NCI-H82 treated with DMSO at 0.1 percent for 48 hours (cell line): ENCODE measurements around the gene OR51A2.
"Not testable (repeated sequence)": the region's sequence is repeated elsewhere in the genome, so short reads cannot be mapped to it uniquely, and the experiment has no call there.

Source experiments
- DNase-seq: peaks from one replicate; lab custom pipeline; 2025; ENCODE audit not compliant: unreplicated experiment; lab: John Stamatoyannopoulos, UW

The OR51A2 gene

GRCh38 chr11:4955613-4956012 is at the start of gene OR51A2:
Gene OR51A2, minus strand, starts transcription at chr11:4955713. Its CDS starts 0 bp downstream, at chr11:4955713.
- DNase-seq: not testable (repeated sequence)

DNA sequence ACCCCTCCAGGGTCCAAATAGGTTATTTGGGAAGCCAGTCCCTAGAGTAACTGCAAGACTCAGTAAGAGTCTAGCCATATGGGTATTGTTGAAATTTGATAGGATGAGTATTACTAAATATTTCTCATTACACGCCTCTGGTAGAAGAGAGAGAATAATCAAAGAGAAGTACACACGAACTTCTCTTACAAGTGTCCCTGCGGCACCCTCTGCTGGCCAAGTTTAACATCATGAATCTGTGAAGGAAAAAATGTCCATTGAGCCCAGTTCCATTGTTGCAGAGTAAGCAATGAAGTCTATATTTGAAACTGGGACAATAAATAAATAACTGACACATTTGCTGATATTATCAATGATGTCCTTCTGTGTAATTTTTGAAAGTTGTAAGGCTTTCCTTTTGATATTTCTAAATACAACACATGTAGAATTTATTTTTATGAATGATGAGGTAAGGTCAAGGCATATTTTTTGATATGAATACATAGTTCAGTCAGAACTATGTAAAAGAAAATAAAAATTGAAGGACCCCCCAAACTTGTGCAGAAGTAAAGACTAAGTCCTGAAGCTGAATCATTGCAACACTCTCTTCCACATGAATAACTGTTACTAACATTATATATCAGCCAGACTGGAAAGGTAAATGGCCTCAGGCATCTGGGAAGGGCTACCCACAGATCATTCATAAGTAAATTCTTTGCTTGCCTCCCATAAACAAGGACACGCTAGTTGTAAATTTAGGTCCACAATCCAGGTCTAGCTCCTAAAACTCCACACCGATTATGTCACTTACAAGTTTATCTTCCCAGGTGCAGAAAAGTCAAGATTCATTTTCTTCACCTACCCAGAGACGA is 49.1 kb upstream of the OR51A2 start:
- DNase-seq: no peak

DNA sequence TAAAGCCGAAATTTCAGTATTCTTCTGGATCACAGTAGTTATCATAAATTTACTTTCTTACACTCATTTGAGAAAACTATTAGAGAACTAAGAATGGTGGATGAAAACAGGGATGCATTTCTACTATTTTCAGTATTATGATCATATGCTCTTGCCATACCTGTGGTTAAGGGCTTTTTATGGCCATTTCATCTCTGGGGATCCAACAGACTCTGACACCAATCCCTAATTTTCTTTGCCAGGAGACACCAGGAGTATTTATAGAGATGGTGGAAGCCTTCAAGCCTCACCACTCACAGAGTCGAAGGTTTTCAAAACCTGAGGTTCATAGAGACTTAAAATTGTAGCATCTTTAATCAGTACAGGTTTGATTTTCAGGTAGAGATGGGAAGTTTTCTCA is 39.0 kb upstream of the OR51A2 start, which contains the start of gene OR51L1:
Gene OR51L1, plus strand, starts transcription at position 301 of the 400 bp plus-strand sequence. CDS start 4,132 bp downstream, outside the sequence.
- DNase-seq: no peak

GRCh38 chr11:4991060-4991459 is 35.5 kb upstream of the OR51A2 start:
- DNase-seq: no peak

DNA sequence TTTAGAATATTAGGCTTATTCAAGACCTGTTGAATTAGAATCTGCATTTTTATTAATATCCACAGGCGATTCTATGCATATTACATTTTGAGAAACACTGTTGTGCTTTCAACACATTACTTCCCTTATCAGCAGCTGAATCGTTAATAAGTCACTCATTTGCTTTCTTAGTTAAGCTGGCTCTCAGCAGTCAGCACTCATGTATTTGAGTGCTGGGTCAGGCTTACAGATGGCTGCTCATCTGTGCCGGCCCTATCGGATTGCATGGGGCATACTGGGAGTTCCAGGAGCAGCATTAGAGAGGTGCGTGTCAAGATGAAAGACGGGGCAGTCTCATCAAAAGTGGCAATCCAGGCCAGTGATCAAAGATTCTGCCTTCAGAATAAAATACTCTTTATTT is 28.3 kb upstream of the OR51A2 start:
- peak; percentile 40 for DNase-seq

DNA sequence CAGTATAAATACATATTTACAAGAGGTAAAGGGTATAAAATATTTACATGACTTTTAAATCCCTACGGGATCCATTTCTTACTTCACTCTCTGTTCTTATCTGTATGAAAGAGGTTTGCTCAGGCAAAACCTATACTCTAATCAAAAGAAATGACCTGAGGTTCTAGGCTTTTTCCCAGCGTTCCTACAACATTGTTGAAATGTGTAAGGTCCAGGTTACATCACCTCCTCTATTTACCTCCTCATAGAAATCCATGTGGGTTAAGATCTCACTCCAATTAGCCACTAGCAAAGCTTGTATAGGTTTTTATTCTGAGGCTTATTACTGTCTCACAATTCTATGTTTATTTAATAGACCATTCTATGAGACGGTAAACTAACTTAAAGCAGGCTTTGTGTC is 27.2 kb upstream of the OR51A2 start:
- no peak for DNase-seq

DNA sequence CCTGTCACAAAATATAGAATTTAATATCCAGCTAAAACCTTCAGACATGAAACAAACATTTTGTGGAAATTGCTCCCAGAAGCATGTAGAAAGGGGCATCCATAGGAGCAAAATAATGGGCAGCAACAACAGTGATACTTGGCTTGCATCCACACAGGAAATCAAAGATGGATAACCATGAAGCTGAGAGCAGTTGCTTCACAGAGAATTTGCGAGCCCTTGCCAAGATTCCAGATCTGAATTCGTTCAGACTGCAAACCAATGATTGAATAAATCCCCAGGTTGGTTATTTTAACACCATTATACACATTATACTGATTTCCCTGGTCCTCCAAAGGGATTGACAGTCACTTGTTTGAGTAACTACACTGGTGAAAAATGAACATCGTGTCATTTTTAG is 23.5 kb upstream of the OR51A2 start:
- no peak for DNase-seq

DNA sequence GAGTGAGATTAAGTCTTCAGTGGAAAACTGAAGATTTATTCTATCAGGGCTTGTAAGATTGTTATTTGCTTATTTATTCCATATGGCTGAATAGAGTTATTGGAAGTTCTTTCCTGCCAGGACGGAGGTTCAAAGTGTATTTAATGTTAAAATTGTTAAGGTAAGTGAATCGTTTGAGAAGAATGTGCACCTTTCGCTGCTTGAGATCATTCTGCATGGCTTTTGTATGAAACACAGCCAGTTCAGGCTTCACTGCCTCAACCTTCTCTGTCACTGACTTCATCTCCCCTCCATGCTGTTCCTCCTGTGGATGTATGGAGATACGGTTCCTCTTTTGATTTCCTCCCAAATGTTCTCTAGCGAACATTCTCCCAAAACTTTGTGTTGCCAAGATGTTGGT is 19.9 kb upstream of the OR51A2 start:
- no peak for DNase-seq

DNA sequence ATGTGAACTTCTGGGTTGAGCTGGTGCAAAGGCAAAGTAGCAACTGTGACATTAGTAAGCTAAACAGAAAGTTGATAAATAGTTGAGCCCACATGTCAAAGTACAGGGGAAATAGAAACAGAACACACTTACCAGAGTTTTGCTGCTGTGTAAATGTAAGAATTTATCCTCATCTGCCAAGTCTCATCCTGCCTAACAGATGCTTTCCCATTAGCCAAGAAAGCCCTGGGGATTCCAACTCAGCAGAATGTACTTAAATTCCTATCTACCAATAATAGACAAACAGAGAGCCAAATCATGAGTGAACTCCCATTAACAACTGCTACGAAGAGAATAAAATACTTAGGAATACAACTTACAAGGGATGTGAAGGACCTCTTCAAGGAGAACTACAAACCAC is 7.3 kb upstream of the OR51A2 start:
- DNase-seq: no peak

DNA sequence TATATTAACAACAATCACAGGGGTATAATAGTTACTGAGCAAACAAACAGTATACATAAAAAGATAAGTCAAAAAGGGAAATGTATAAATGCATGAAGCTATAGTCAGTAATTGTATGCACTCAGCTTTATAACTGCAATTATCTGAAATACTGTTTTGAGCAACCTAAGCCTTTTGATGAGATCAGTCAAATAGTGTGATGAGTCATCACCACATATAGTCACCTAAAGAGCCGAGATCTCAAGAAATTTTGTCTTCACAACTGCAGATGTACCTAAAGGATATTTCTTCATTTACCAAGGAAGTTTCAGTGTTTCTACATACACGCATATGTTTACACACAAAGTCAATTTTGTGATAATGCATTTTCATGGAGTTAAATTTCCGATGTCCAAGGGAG is 5.4 kb upstream of the OR51A2 start:
- no peak for DNase-seq

DNA sequence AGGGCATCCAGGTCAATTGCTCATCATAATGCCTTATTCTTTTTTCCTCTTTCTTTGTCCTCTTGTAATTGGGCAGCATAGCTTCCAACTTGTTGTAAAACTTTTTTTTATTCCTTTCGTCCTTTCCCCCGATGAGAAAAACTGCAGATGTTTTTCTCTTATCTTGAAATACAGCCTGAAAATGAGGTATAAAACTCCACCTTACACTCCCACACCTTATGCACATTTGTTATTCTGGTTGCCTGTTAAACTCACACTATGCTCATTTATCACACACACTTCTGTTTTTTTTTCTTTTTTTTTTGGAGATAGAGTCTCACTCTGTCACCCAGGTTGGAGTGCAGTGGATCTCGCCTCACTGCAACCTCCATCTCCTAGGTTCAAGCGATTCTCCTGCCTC is 1.9 kb upstream of the OR51A2 start:
- no peak for DNase-seq

DNA sequence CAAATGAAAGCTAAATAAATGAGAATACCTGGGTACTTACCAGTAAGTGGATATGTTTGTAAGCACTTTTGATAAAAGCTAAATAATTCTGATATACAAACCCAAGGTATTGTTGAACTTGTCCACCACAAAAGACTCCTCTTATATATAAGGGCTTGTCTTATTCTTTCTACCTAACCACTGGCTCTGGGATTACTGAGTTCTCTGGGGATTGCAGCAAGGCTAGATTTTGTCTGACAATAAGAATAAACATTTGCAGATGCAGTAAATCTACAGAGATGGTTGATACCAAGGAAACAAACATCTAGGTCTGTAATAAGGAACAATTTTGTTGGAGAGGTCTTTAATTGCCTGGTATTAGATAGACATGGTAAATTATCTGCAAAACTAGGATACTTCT is 8.0 kb downstream of the OR51A2 start, which contains the start of gene OR51A4:
Gene OR51A4, minus strand, starts transcription at position 101 of the 400 bp plus-strand sequence. CDS start 505 bp downstream, outside the sequence.
- DNase-seq: no peak

GRCh38 chr11:4936745-4937144 is 18.8 kb downstream of the OR51A2 start:
- no peak for DNase-seq

GRCh38 chr11:4932751-4933150 is 22.8 kb downstream of the OR51A2 start:
- DNase-seq: no peak

GRCh38 chr11:4926608-4927007 is 28.9 kb downstream of the OR51A2 start:
- DNase-seq: no peak

DNA sequence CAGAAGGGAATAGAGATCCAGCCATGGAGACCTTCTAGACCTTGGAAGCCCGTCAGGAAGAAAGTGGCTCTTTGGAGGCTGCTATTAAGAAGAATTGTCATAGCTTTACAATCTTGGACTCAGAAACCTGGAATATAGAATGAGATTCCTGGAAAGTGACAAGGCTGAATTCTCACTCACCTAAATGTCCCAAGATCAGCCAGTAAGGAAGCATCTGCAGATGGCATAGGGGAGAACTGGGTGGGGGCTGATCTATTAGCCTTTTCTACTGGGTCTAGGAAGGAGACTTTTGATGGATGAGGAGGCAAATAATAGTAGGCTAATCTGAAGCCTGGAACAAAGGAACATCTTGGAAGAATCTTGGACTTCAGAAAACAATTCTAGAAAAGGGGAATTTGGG is 31.3 kb downstream of the OR51A2 start, which contains the start of gene OR51G1:
Gene OR51G1, minus strand, starts transcription at position 101 of the 400 bp plus-strand sequence. Its CDS starts 0 bp downstream, at position 101.
- no peak for DNase-seq

GRCh38 chr11:4922304-4922703 is 33.2 kb downstream of the OR51A2 start:
- no peak for DNase-seq

GRCh38 chr11:4921796-4922195 is 33.7 kb downstream of the OR51A2 start:
- DNase-seq: no peak

DNA sequence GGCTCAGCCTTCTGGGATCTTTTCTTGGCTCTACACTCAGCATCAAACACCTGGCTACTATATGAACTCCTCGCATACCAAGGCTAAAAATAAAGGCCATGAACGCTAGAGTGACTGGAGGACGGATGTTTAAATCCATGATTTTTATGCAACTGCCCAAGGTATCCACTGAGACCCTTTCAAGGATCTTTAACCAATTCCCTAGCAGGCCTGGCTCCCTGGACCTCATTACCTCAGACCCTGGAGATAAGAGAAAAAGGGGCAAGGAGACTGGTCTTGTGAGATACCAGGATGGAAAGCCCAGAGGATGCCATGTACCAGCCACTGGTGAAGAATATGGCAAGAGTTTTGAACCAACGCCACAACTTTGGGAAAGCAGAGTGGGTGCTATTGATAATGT is 36.3 kb downstream of the OR51A2 start, which contains the start of gene OR51G2:
Gene OR51G2, minus strand, starts transcription at position 101 of the 400 bp plus-strand sequence. CDS start 3,687 bp downstream, outside the sequence.
- DNase-seq: no peak

GRCh38 chr11:4916581-4916980 is 38.9 kb downstream of the OR51A2 start:
- no peak for DNase-seq
